ENCODE measurements around the gene GON4L.

- TF ChIP-seq REST (IDR thresholded peaks at IDR 0.05; ENCODE audit: unreplicated experiment) (no peak), CTCF (conservative IDR thresholded peaks at IDR 0.05; ENCODE audit: low read depth in 2 of 2) (no peak), EZH2 (IDR thresholded peaks at IDR 0.05; ENCODE audit: low read depth, unreplicated experiment) (no peak), POLR2AphosphoS5 (IDR thresholded peaks at IDR 0.05; ENCODE audit: low read depth) (no peak), EZH2phosphoT487 (IDR thresholded peaks at IDR 0.05; ENCODE audit: unreplicated experiment) (no peak), JUNB (IDR thresholded peaks at IDR 0.05; ENCODE audit: unreplicated experiment) (no peak)
Observed at GRCh38 chr1:155884031-155884960, 27.3 kb upstream of the GON4L start.
